HepG2 (cell line): ENCODE results near the gene TNP2. TPM values are rescaled to one million over a fixed set of nuclear protein-coding genes. Genes with fewer than 3 reads are reported as not detected.

Experiments
- FOXM1 ChIP-seq: sonication (generic); formaldehyde crosslinking; IDR thresholded peaks from 2 replicates; pipeline ENCODE4 v1.5.0; 2020; ENCODE audit warnings: missing genetic modification reagents
- HNF4A ChIP-seq: sonication (generic); formaldehyde crosslinking; IDR thresholded peaks from 2 replicates; pipeline ENCODE4 v1.4.0; 2020; ENCODE audit warnings: missing genetic modification reagents
- POLR2G ChIP-seq: fragments of 200-400 bp; formaldehyde crosslinking; IDR thresholded peaks from 2 replicates; pipeline ENCODE4 v1.6.1; 2018; ENCODE audit warnings: mild to moderate bottlenecking, low read depth, low read length, moderate library complexity
- TGIF2 ChIP-seq: IDR thresholded peaks from 2 replicates; pipeline ENCODE4 v1.6.1; 2016; ENCODE audit warnings: control low read depth, missing compliant biosample characterization
- ZMAT3 ChIP-seq: sonication (generic); formaldehyde crosslinking; conservative IDR thresholded peaks from 2 replicates; pipeline ENCODE4 v1.7.0; 2021; ENCODE audit warnings: missing genetic modification reagents
- ZMAT5 ChIP-seq: sonication (generic); formaldehyde crosslinking; IDR thresholded peaks from 2 replicates; pipeline ENCODE4 v1.5.0; 2020; ENCODE audit warnings: mild to moderate bottlenecking, low read depth, missing genetic modification reagents, borderline replicate concordance
- ZNF142 ChIP-seq: sonication (generic); formaldehyde crosslinking; IDR thresholded peaks from 2 replicates; pipeline ENCODE4 v1.4.0; 2020; ENCODE audit warnings: missing genetic modification reagents
- ZNF607 ChIP-seq: sonication (generic); formaldehyde crosslinking; IDR thresholded peaks from 2 replicates; pipeline ENCODE4 v1.5.1; 2020; ENCODE audit warnings: missing genetic modification reagents, mild to moderate bottlenecking, borderline replicate concordance
- polyA plus RNA-seq, 8 experiments: library from polyadenylated mRNA; depleted of rRNA in 3 of 8; stranded (reverse) in 7 of 8; unstranded in 1 of 8; fragments of >200 nt; fragmentation: Illumina TruSeq in 4 of 8; extraction: Trizol in 4 of 8; gene quantifications; 2 replicates each; pipeline versions ENCODE4 v1.2.1 to v1.2.3, GENCODE V29; 2011 to 2016; ENCODE audit warnings: low read depth in 4 of 8, missing spikeins in 1 of 8, mixed read lengths in 1 of 8; ENCODE audit not compliant: insufficient read depth in 1 of 8
- total RNA-seq, 5 experiments: library from RNA; depleted of rRNA; stranded (reverse); fragments of >200 nt; fragmentation: Illumina TruSeq; extraction: Trizol; gene quantifications; 2 replicates each; pipeline ENCODE4 v1.2.3, GENCODE V29; 2016; ENCODE audit warnings: low read depth in 1 of 5
- TF ChIP-seq, protein P1 (sequence below): IDR thresholded peaks from 2 replicates; pipeline ENCODE4 v1.6.1; 2016; ENCODE audit warnings: low read depth, missing genetic modification reagents, missing compliant biosample characterization
- TF ChIP-seq, protein P2 (sequence below): sonication (generic); formaldehyde crosslinking; IDR thresholded peaks from 2 replicates; pipeline ENCODE4 v1.4.0; 2020; ENCODE audit warnings: missing genetic modification reagents
- TF ChIP-seq, protein P3 (sequence below): sonication (generic); formaldehyde crosslinking; IDR thresholded peaks from 2 replicates; pipeline ENCODE4 v1.8.0; 2022; ENCODE audit warnings: missing genetic modification reagents, mild to moderate bottlenecking, moderate library complexity, borderline replicate concordance

TNP2 gene
- total and polyA plus RNA-seq, 2 of the 13 experiments (the other 11 are each of a cell fraction or from before 2014, with no cell fraction given), result not detected

GRCh38 chr16:11250786-11251524 is 18.2 kb downstream of the TNP2 start (continued):
- TF ChIP-seq, protein P1, sequence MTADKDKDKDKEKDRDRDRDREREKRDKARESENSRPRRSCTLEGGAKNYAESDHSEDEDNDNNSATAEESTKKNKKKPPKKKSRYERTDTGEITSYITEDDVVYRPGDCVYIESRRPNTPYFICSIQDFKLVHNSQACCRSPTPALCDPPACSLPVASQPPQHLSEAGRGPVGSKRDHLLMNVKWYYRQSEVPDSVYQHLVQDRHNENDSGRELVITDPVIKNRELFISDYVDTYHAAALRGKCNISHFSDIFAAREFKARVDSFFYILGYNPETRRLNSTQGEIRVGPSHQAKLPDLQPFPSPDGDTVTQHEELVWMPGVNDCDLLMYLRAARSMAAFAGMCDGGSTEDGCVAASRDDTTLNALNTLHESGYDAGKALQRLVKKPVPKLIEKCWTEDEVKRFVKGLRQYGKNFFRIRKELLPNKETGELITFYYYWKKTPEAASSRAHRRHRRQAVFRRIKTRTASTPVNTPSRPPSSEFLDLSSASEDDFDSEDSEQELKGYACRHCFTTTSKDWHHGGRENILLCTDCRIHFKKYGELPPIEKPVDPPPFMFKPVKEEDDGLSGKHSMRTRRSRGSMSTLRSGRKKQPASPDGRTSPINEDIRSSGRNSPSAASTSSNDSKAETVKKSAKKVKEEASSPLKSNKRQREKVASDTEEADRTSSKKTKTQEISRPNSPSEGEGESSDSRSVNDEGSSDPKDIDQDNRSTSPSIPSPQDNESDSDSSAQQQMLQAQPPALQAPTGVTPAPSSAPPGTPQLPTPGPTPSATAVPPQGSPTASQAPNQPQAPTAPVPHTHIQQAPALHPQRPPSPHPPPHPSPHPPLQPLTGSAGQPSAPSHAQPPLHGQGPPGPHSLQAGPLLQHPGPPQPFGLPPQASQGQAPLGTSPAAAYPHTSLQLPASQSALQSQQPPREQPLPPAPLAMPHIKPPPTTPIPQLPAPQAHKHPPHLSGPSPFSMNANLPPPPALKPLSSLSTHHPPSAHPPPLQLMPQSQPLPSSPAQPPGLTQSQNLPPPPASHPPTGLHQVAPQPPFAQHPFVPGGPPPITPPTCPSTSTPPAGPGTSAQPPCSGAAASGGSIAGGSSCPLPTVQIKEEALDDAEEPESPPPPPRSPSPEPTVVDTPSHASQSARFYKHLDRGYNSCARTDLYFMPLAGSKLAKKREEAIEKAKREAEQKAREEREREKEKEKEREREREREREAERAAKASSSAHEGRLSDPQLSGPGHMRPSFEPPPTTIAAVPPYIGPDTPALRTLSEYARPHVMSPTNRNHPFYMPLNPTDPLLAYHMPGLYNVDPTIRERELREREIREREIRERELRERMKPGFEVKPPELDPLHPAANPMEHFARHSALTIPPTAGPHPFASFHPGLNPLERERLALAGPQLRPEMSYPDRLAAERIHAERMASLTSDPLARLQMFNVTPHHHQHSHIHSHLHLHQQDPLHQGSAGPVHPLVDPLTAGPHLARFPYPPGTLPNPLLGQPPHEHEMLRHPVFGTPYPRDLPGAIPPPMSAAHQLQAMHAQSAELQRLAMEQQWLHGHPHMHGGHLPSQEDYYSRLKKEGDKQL (CRISPR knock-in tag), result no peak
- TF ChIP-seq ZNF142 (CRISPR knock-in tag), result 0 out of 2 replicates have a peak, but pooled peaks have one; percentile 23
- TF ChIP-seq FOXM1 (CRISPR knock-in tag), result no peak
- TF ChIP-seq ZMAT5, result no peak
- peak; percentile 15; the same call in 1 of the 2 replicates for TF ChIP-seq POLR2G
- TF ChIP-seq, protein P2, sequence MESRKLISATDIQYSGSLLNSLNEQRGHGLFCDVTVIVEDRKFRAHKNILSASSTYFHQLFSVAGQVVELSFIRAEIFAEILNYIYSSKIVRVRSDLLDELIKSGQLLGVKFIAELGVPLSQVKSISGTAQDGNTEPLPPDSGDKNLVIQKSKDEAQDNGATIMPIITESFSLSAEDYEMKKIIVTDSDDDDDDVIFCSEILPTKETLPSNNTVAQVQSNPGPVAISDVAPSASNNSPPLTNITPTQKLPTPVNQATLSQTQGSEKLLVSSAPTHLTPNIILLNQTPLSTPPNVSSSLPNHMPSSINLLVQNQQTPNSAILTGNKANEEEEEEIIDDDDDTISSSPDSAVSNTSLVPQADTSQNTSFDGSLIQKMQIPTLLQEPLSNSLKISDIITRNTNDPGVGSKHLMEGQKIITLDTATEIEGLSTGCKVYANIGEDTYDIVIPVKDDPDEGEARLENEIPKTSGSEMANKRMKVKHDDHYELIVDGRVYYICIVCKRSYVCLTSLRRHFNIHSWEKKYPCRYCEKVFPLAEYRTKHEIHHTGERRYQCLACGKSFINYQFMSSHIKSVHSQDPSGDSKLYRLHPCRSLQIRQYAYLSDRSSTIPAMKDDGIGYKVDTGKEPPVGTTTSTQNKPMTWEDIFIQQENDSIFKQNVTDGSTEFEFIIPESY (CRISPR knock-in tag), result peak; percentile 59; the same call in 1 of the 2 replicates
- TF ChIP-seq ZNF607 (CRISPR knock-in tag), result 0 out of 2 replicates have a peak, but pooled peaks have one; percentile 21
- no peak for TF ChIP-seq ZMAT3 (CRISPR knock-in tag)
- TF ChIP-seq TGIF2 (CRISPR knock-in tag), result peak; percentile 53; the same call in 1 of the 2 replicates
- TF ChIP-seq, protein P3, sequence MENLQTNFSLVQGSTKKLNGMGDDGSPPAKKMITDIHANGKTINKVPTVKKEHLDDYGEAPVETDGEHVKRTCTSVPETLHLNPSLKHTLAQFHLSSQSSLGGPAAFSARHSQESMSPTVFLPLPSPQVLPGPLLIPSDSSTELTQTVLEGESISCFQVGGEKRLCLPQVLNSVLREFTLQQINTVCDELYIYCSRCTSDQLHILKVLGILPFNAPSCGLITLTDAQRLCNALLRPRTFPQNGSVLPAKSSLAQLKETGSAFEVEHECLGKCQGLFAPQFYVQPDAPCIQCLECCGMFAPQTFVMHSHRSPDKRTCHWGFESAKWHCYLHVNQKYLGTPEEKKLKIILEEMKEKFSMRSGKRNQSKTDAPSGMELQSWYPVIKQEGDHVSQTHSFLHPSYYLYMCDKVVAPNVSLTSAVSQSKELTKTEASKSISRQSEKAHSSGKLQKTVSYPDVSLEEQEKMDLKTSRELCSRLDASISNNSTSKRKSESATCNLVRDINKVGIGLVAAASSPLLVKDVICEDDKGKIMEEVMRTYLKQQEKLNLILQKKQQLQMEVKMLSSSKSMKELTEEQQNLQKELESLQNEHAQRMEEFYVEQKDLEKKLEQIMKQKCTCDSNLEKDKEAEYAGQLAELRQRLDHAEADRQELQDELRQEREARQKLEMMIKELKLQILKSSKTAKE (CRISPR knock-in tag), result no peak
- peak; percentile 37; the same call in 1 of the 2 replicates for TF ChIP-seq HNF4A (CRISPR knock-in tag)
